Panc1 (cell line): ENCODE measurements around the gene MTA3.

Experiments
- POLR2AphosphoS5 ChIP-seq: IDR thresholded peaks from 2 replicates; pipeline ENCODE4 v1.6.1; 2012; ENCODE audit warnings: mild to moderate bottlenecking, low read depth, low read length, moderate library complexity
- SIN3A ChIP-seq: IDR thresholded peaks from 2 replicates; pipeline ENCODE4 v1.6.1; 2012; ENCODE audit warnings: low read depth, mild to moderate bottlenecking, low read length, moderate library complexity, borderline replicate concordance; ENCODE audit not compliant: insufficient read depth
- TCF7L2 ChIP-seq: IDR thresholded peaks from 2 replicates; pipeline ENCODE4 v1.6.1; 2011; ENCODE audit warnings: mild to moderate bottlenecking, low read depth, low read length, inconsistent platforms
- TF ChIP-seq, protein P1 (sequence below): fragments of 450-650 bp; IDR thresholded peaks from 2 replicates; pipeline ENCODE4 v1.5.1; 2017; ENCODE audit warnings: mild to moderate bottlenecking
- TF ChIP-seq, protein P2 (sequence below), 2 experiments: IDR thresholded peaks; 2 replicates each; pipeline ENCODE4 v1.6.1; 2011 to 2012; ENCODE audit warnings: low read depth in 2 of 2, control low read depth in 1 of 2, low read length in 1 of 2, mild to moderate bottlenecking in 1 of 2, moderate library complexity in 1 of 2; ENCODE audit not compliant: insufficient read depth in 1 of 2

DNA sequence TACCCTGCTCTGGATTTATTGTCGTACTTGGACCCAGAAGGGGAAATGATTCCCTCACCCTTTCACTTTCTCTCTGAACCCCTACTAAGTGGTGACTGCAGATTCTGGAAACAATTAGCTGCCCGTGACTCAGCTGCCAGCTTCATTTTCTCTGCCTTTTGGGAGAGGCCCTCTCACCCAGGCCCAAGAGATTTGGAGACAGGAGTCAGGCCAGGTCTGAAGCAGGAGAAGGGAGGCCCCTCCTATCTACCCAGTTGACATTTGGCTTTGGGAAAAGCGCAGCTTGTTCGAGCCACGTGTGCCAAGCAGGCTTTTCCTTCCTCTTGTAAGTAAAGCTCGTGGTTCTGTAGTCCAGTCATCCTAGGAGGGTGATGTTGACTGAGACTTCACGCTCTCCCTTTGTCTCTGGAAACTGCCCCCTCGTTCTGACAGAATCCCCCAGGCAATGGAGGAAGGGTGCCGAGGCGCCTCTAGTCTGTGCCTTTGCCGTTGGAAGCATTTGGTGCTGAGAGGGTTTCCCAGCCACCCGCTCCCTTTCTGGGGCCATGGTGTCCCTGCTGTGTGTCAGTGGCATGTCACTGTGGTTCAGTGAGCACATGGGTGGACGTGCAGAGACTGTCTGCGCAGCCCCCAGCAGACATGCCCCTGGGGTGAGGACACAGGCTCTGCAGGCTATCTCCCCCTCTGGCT lies 186.9 kb downstream of the MTA3 start:
- TF ChIP-seq POLR2AphosphoS5, result no peak
- TF ChIP-seq, protein P1, sequence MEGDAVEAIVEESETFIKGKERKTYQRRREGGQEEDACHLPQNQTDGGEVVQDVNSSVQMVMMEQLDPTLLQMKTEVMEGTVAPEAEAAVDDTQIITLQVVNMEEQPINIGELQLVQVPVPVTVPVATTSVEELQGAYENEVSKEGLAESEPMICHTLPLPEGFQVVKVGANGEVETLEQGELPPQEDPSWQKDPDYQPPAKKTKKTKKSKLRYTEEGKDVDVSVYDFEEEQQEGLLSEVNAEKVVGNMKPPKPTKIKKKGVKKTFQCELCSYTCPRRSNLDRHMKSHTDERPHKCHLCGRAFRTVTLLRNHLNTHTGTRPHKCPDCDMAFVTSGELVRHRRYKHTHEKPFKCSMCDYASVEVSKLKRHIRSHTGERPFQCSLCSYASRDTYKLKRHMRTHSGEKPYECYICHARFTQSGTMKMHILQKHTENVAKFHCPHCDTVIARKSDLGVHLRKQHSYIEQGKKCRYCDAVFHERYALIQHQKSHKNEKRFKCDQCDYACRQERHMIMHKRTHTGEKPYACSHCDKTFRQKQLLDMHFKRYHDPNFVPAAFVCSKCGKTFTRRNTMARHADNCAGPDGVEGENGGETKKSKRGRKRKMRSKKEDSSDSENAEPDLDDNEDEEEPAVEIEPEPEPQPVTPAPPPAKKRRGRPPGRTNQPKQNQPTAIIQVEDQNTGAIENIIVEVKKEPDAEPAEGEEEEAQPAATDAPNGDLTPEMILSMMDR, result no peak
- no peak for TF ChIP-seq SIN3A
- TF ChIP-seq, protein P2, sequence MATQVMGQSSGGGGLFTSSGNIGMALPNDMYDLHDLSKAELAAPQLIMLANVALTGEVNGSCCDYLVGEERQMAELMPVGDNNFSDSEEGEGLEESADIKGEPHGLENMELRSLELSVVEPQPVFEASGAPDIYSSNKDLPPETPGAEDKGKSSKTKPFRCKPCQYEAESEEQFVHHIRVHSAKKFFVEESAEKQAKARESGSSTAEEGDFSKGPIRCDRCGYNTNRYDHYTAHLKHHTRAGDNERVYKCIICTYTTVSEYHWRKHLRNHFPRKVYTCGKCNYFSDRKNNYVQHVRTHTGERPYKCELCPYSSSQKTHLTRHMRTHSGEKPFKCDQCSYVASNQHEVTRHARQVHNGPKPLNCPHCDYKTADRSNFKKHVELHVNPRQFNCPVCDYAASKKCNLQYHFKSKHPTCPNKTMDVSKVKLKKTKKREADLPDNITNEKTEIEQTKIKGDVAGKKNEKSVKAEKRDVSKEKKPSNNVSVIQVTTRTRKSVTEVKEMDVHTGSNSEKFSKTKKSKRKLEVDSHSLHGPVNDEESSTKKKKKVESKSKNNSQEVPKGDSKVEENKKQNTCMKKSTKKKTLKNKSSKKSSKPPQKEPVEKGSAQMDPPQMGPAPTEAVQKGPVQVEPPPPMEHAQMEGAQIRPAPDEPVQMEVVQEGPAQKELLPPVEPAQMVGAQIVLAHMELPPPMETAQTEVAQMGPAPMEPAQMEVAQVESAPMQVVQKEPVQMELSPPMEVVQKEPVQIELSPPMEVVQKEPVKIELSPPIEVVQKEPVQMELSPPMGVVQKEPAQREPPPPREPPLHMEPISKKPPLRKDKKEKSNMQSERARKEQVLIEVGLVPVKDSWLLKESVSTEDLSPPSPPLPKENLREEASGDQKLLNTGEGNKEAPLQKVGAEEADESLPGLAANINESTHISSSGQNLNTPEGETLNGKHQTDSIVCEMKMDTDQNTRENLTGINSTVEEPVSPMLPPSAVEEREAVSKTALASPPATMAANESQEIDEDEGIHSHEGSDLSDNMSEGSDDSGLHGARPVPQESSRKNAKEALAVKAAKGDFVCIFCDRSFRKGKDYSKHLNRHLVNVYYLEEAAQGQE (IDR thresholded peaks at IDR 0.05; ENCODE audit: insufficient read depth in 1 of 2, low read depth in 2 of 2, low read length in 1 of 2), result no peak
- no peak for TF ChIP-seq TCF7L2
